ENCODE results near the gene SLC9A3. TPM values are rescaled to one million over a fixed set of nuclear protein-coding genes. Genes with fewer than 3 reads are reported as not detected.
A peak's percentile ranks its signal among the peaks of the same experiment; 100 is the strongest.
"Not testable (repeated sequence)": the region's sequence is repeated elsewhere in the genome, so short reads cannot be mapped to it uniquely, and the experiment has no call there.

SLC9A3 gene
- polyA plus RNA-seq, 1 donor: 203 TPM

GRCh38 chr5:474840-475661 is 49.2 kb downstream of the SLC9A3 start:
- Histone ChIP-seq H3K9me3 (ENCODE audit: control insufficient read depth, low read depth, low read length) (peaks cover 10% of the 10 kb centered on the region), H3K4me1 (ENCODE audit: control insufficient read depth, insufficient read depth, low read length) (peaks cover 38% of the 10 kb centered on the region), H3K27me3 (ENCODE audit: control insufficient read depth, insufficient read depth, low read length) (peaks cover 20% of the 10 kb centered on the region), H3K27ac (ENCODE audit: low read length) (peak overlapping the region; percentile 83), H3K36me3 (ENCODE audit: control insufficient read depth, insufficient read depth, low read length) (peaks cover 46% of the 10 kb centered on the region), H3K4me3 (ENCODE audit: low read length) (peak overlapping the region; percentile 76)
- WGBS (ENCODE audit: insufficient coverage, low lambda C conversion rate): no CpG with 5 or more reads among the region's 50 CpGs
- DNase-seq: peak in 1 of 2 donors; percentile 62

- Histone ChIP-seq H3K4me3 (ENCODE audit: low read length) (peak overlapping the region; percentile 76), H3K36me3 (ENCODE audit: control insufficient read depth, insufficient read depth, low read length) (peaks cover 42% of the 10 kb centered on the region), H3K4me1 (ENCODE audit: control insufficient read depth, insufficient read depth, low read length) (peaks cover 38% of the 10 kb centered on the region), H3K27me3 (ENCODE audit: control insufficient read depth, insufficient read depth, low read length) (peaks cover 20% of the 10 kb centered on the region), H3K27ac (ENCODE audit: low read length) (peak overlapping the region; percentile 83)
- not testable (repeated sequence) for H3K9me3 ChIP-seq (ENCODE audit: control insufficient read depth, low read depth, low read length)
- peak in 1 of 2 donors; percentile 66 for DNase-seq
- no CpG with 5 or more reads among the region's 50 CpGs for WGBS (ENCODE audit: insufficient coverage, low lambda C conversion rate)
Measured at GRCh38 chr5:474232-474839, 49.9 kb downstream of the SLC9A3 start.

- peaks cover 44% of the 10 kb centered on the region for H3K36me3 ChIP-seq (ENCODE audit: control insufficient read depth, insufficient read depth, low read length)
- WGBS (ENCODE audit: insufficient coverage, low lambda C conversion rate): 0% methylated on average over 6 of the region's 44 CpGs
Measured at GRCh38 chr5:473551-474192, 50.6 kb downstream of the SLC9A3 start.

GRCh38 chr5:472656-473550 is 51.3 kb downstream of the SLC9A3 start:
- Histone ChIP-seq H3K4me3 (ENCODE audit: low read length) (peak overlapping the region; percentile 76), H3K4me1 (ENCODE audit: control insufficient read depth, insufficient read depth, low read length) (peaks cover 38% of the 10 kb centered on the region), H3K36me3 (ENCODE audit: control insufficient read depth, insufficient read depth, low read length) (peaks cover 39% of the 10 kb centered on the region), H3K9me3 (ENCODE audit: control insufficient read depth, low read depth, low read length) (peaks cover 10% of the 10 kb centered on the region), H3K27ac (ENCODE audit: low read length) (peak overlapping the region; percentile 83), H3K27me3 (ENCODE audit: control insufficient read depth, insufficient read depth, low read length) (peaks cover 20% of the 10 kb centered on the region)
- DNase-seq: peak; percentile 84 to 87
- WGBS (ENCODE audit: insufficient coverage, low lambda C conversion rate): no CpG with 5 or more reads among the region's 137 CpGs

More at GRCh38 chr5:473551-474192, 50.6 kb downstream of the SLC9A3 start:
- DNase-seq: peak; percentile 51 to 82
- Histone ChIP-seq H3K27me3 (ENCODE audit: control insufficient read depth, insufficient read depth, low read length) (peaks cover 20% of the 10 kb centered on the region), H3K4me1 (ENCODE audit: control insufficient read depth, insufficient read depth, low read length) (peaks cover 38% of the 10 kb centered on the region), H3K4me3 (ENCODE audit: low read length) (peak overlapping the region; percentile 76), H3K9me3 (ENCODE audit: control insufficient read depth, low read depth, low read length) (peaks cover 10% of the 10 kb centered on the region), H3K27ac (ENCODE audit: low read length) (peak overlapping the region; percentile 83)

GRCh38 chr5:472076-472655 is 52.1 kb downstream of the SLC9A3 start:
- DNase-seq: no peak
- Histone ChIP-seq H3K9me3 (ENCODE audit: control insufficient read depth, low read depth, low read length) (peaks cover 10% of the 10 kb centered on the region), H3K4me1 (ENCODE audit: control insufficient read depth, insufficient read depth, low read length) (peaks cover 35% of the 10 kb centered on the region), H3K27me3 (ENCODE audit: control insufficient read depth, insufficient read depth, low read length) (peaks cover 20% of the 10 kb centered on the region), H3K27ac (ENCODE audit: low read length) (peak overlapping the region; percentile 45), H3K4me3 (ENCODE audit: low read length) (peak overlapping the region; percentile 64), H3K36me3 (ENCODE audit: control insufficient read depth, insufficient read depth, low read length) (peaks cover 32% of the 10 kb centered on the region)
- WGBS (ENCODE audit: insufficient coverage, low lambda C conversion rate): no CpG with 5 or more reads among the region's 30 CpGs

GRCh38 chr5:471750-472058 is 52.5 kb downstream of the SLC9A3 start:
- peaks cover 30% of the 10 kb centered on the region for H3K4me1 ChIP-seq (ENCODE audit: control insufficient read depth, insufficient read depth, low read length)
- H3K4me3 ChIP-seq (ENCODE audit: low read length): peak overlapping the region; percentile 64
- no peak for DNase-seq
- H3K27ac ChIP-seq (ENCODE audit: low read length): no peak overlapping the region
- WGBS (ENCODE audit: insufficient coverage, low lambda C conversion rate): no CpG with 5 or more reads among the region's 6 CpGs
- peaks cover 18% of the 10 kb centered on the region for H3K27me3 ChIP-seq (ENCODE audit: control insufficient read depth, insufficient read depth, low read length)
- H3K9me3 ChIP-seq (ENCODE audit: control insufficient read depth, low read depth, low read length): peaks cover 10% of the 10 kb centered on the region
- H3K36me3 ChIP-seq (ENCODE audit: control insufficient read depth, insufficient read depth, low read length): peaks cover 33% of the 10 kb centered on the region

- H3K27me3 ChIP-seq (ENCODE audit: control insufficient read depth, insufficient read depth, low read length): peaks cover 12% of the 10 kb centered on the region
- no peak overlapping the region for H3K4me3 ChIP-seq (ENCODE audit: low read length)
- peaks cover 25% of the 10 kb centered on the region for H3K4me1 ChIP-seq (ENCODE audit: control insufficient read depth, insufficient read depth, low read length)
- H3K36me3 ChIP-seq (ENCODE audit: control insufficient read depth, insufficient read depth, low read length): peaks cover 32% of the 10 kb centered on the region
- 60% methylated on average over 1 of the region's 31 CpGs for WGBS (ENCODE audit: insufficient coverage, low lambda C conversion rate)
- H3K27ac ChIP-seq (ENCODE audit: low read length): no peak overlapping the region
- H3K9me3 ChIP-seq (ENCODE audit: control insufficient read depth, low read depth, low read length): peaks cover 5% of the 10 kb centered on the region
- DNase-seq: no peak
Measured at GRCh38 chr5:470961-471749, 53.1 kb downstream of the SLC9A3 start.

- Histone ChIP-seq H3K27me3 (ENCODE audit: control insufficient read depth, insufficient read depth, low read length) (peaks cover 3% of the 10 kb centered on the region), H3K36me3 (ENCODE audit: control insufficient read depth, insufficient read depth, low read length) (peaks cover 41% of the 10 kb centered on the region), H3K9me3 (ENCODE audit: control insufficient read depth, low read depth, low read length) (peaks cover 8% of the 10 kb centered on the region), H3K4me1 (ENCODE audit: control insufficient read depth, insufficient read depth, low read length) (peaks cover 12% of the 10 kb centered on the region), H3K4me3 (ENCODE audit: low read length) (no peak overlapping the region), H3K27ac (ENCODE audit: low read length) (no peak overlapping the region)
- WGBS (ENCODE audit: insufficient coverage, low lambda C conversion rate): no CpG with 5 or more reads among the region's 19 CpGs
- no peak for DNase-seq
Measured at GRCh38 chr5:469752-470483, 54.3 kb downstream of the SLC9A3 start.

- no CpG with 5 or more reads among the region's 6 CpGs for WGBS (ENCODE audit: insufficient coverage, low lambda C conversion rate)
- Histone ChIP-seq H3K9me3 (ENCODE audit: control insufficient read depth, low read depth, low read length) (peaks cover 9% of the 10 kb centered on the region), H3K36me3 (ENCODE audit: control insufficient read depth, insufficient read depth, low read length) (peaks cover 53% of the 10 kb centered on the region), H3K4me3 (ENCODE audit: low read length) (no peak overlapping the region), H3K27ac (ENCODE audit: low read length) (no peak overlapping the region), H3K27me3 (ENCODE audit: control insufficient read depth, insufficient read depth, low read length) (no peaks in the 10 kb centered on the region), H3K4me1 (ENCODE audit: control insufficient read depth, insufficient read depth, low read length) (peaks cover 10% of the 10 kb centered on the region)
- DNase-seq: no peak
Measured at GRCh38 chr5:468401-468800, 55.8 kb downstream of the SLC9A3 start.
